ENCODE results near the gene CDKN2AIPNL.
"Not testable (repeated sequence)": the region's sequence is repeated elsewhere in the genome, so short reads cannot be mapped to it uniquely, and the experiment has no call there.

DNA sequence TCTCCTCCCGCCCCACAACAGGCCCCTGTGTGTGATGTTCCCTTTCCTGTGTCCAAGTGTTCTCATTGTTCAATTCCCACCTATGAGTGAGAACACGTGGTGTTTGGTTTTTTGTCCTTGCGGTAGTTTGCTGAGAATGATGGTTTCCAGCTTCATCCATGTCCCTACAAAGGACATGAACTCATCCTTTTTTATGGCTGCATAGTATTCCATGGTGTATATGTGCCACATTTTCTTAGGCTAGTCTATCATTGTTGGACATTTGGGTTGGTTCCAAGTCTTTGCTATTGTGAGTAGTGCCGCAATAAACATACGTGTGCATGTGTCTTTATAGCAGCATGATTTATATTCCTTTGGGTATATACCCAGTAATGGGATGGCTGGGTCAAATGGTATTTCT lies 38.0 kb downstream of the CDKN2AIPNL start:
- not testable (repeated sequence) for TF ChIP-seq CTCF, POLR2A (IDR thresholded peaks at IDR 0.05)
